Liver (tissue), 9 donors: ENCODE measurements around the gene DDIAS. TPM values are rescaled to one million over a fixed set of nuclear protein-coding genes. Genes with fewer than 3 reads are reported as not detected.

Source experiments
- DNase-seq: peaks from one replicate; pipeline ENCODE4 v3.0.0-alpha.2; 2017; ENCODE audit warnings: low spot score
- H3K27ac ChIP-seq, 2 donors: one replicate each; pipeline ENCODE4 v1.7.0; 2013; ENCODE audit warnings: inconsistent platforms in 2 of 2, low read length in 2 of 2, control low read depth in 1 of 2, low read depth in 1 of 2, mild to moderate bottlenecking in 1 of 2
- H3K27me3 ChIP-seq, 4 donors: one replicate each; pipeline versions ENCODE4 v1.6.1 to v1.7.0; 2013; ENCODE audit warnings: low read length in 3 of 4, inconsistent platforms in 1 of 4, mild to moderate bottlenecking in 1 of 4, moderate library complexity in 1 of 4; ENCODE audit not compliant: control insufficient read depth in 4 of 4, insufficient read depth in 4 of 4
- H3K36me3 ChIP-seq, 4 donors: one replicate each; pipeline versions ENCODE4 v1.6.1 to v1.7.0; 2013; ENCODE audit warnings: low read length in 3 of 4, mild to moderate bottlenecking in 3 of 4, low read depth in 1 of 4, moderate library complexity in 1 of 4; ENCODE audit not compliant: control insufficient read depth in 4 of 4, insufficient read depth in 3 of 4
- H3K4me1 ChIP-seq, 4 donors: one replicate each; pipeline versions ENCODE4 v1.6.1 to v1.7.0; 2013; ENCODE audit warnings: low read length in 3 of 4, mild to moderate bottlenecking in 3 of 4, moderate library complexity in 1 of 4; ENCODE audit not compliant: control insufficient read depth in 4 of 4, insufficient read depth in 4 of 4
- H3K4me3 ChIP-seq, 3 donors: one replicate each; pipeline versions ENCODE4 v1.6.1 to v1.7.0; 2013; ENCODE audit warnings: low read length in 3 of 3, control low read depth in 1 of 3, low read depth in 1 of 3, mild to moderate bottlenecking in 1 of 3
- H3K9ac ChIP-seq, 2 donors: one replicate each; pipeline ENCODE4 v1.7.0; 2013; ENCODE audit warnings: low read length in 2 of 2, mild to moderate bottlenecking in 2 of 2, moderate library complexity in 2 of 2, control low read depth in 1 of 2, low read depth in 1 of 2
- H3K9me3 ChIP-seq, 4 donors: one replicate each; pipeline versions ENCODE4 v1.6.1 to v1.7.0; 2013; ENCODE audit warnings: low read length in 3 of 4; ENCODE audit not compliant: control insufficient read depth in 4 of 4
- EGR1 ChIP-seq, 2 donors: IDR thresholded peaks; 2 replicates each; pipeline ENCODE4 v1.6.1; 2016 to 2018; ENCODE audit warnings: antibody characterized with exemption in 2 of 2, low read depth in 2 of 2
- FOXA1 ChIP-seq: IDR thresholded peaks from 2 replicates; pipeline ENCODE4 v1.6.1; 2016; ENCODE audit warnings: antibody characterized with exemption
- FOXA2 ChIP-seq: IDR thresholded peaks from 2 replicates; pipeline ENCODE4 v1.6.1; 2016; ENCODE audit warnings: antibody characterized with exemption
- GABPA ChIP-seq, 2 donors: IDR thresholded peaks in 1 of 2; conservative IDR thresholded peaks in 1 of 2; 2 replicates each; pipeline ENCODE4 v1.6.1; 2016; ENCODE audit warnings: antibody characterized with exemption in 2 of 2, mild to moderate bottlenecking in 1 of 2, moderate library complexity in 1 of 2
- HNF4A ChIP-seq, 2 donors: conservative IDR thresholded peaks; 2 replicates each; pipeline ENCODE4 v1.6.1; 2016; ENCODE audit warnings: antibody characterized with exemption in 2 of 2, mild to moderate bottlenecking in 2 of 2
- HNF4G ChIP-seq: IDR thresholded peaks from 2 replicates; pipeline ENCODE4 v1.6.1; 2016; ENCODE audit warnings: antibody characterized with exemption
- JUND ChIP-seq, 2 donors: IDR thresholded peaks; 2 replicates each; pipeline ENCODE4 v1.6.1; 2016; ENCODE audit warnings: antibody characterized with exemption in 2 of 2
- NR2F2 ChIP-seq: IDR thresholded peaks from 2 replicates; pipeline ENCODE4 v1.6.1; 2016; ENCODE audit warnings: antibody characterized with exemption
- RAD21 ChIP-seq, 2 donors: IDR thresholded peaks; 2 replicates each; pipeline ENCODE4 v1.6.1; 2016; ENCODE audit warnings: antibody characterized with exemption in 2 of 2, mild to moderate bottlenecking in 2 of 2
- RXRA ChIP-seq, 2 donors: IDR thresholded peaks; 2 replicates each; pipeline ENCODE4 v1.6.1; 2017 to 2018; ENCODE audit warnings: antibody characterized with exemption in 2 of 2, mild to moderate bottlenecking in 1 of 2
- SP1 ChIP-seq: IDR thresholded peaks from 2 replicates; pipeline ENCODE4 v1.6.1; 2018; ENCODE audit warnings: antibody characterized with exemption, mild to moderate bottlenecking
- TAF1 ChIP-seq: conservative IDR thresholded peaks from 2 replicates; pipeline ENCODE4 v1.6.1; 2016; ENCODE audit warnings: antibody characterized with exemption, mild to moderate bottlenecking
- YY1 ChIP-seq: IDR thresholded peaks from 2 replicates; pipeline ENCODE4 v1.6.1; 2016; ENCODE audit warnings: antibody characterized with exemption, mild to moderate bottlenecking
- WGBS: extraction: QIAGEN DNeasy Blood & Tissue Kit; methylation state at CpG from one replicate; pipeline ENCODE4 v1.1.7; 2013; 5-methylcytosine and 5-hydroxymethylcytosine counted together
- polyA plus RNA-seq, 2 donors: library from polyadenylated mRNA; stranded (reverse) in 1 of 2; unstranded in 1 of 2; fragments of 200-250 nt in 1 of 2; fragments of >200 nt in 1 of 2; fragmentation: Nextera tagmentation in 1 of 2; extraction: Ambion mirVana in 1 of 2; gene quantifications; one replicate each; pipeline versions ENCODE4 v1.2.1 to v1.2.3, GENCODE V29; 2013 to 2015
- total RNA-seq, 2 donors: library from RNA; depleted of rRNA; stranded (reverse); fragments of >200 nt; gene quantifications; one replicate each; pipeline ENCODE4 v1.2.3, GENCODE V29; 2014
- TF ChIP-seq, protein P1 (sequence below): IDR thresholded peaks from 2 replicates; pipeline ENCODE4 v1.6.1; 2016; ENCODE audit warnings: antibody characterized with exemption
- TF ChIP-seq, protein P2 (sequence below): IDR thresholded peaks from 2 replicates; pipeline ENCODE4 v1.6.1; 2016; ENCODE audit warnings: antibody characterized with exemption
- TF ChIP-seq, protein P3 (sequence below): IDR thresholded peaks from 2 replicates; pipeline ENCODE4 v1.6.1; 2016; ENCODE audit warnings: antibody characterized with exemption, mild to moderate bottlenecking
- TF ChIP-seq, protein P4 (sequence below): IDR thresholded peaks from 2 replicates; pipeline ENCODE4 v1.6.1; 2016; ENCODE audit warnings: antibody characterized with exemption
- TF ChIP-seq, protein P5 (sequence below): fragments of 150-350 bp; IDR thresholded peaks from 2 replicates; pipeline ENCODE4 v1.5.1; 2017; ENCODE audit warnings: improper control_type of control experiment, low read depth, low read length; ENCODE audit not compliant: missing input control
- donor health status: healthy.
- donor health status: healthy.
- donor health status: healthy.
- donor health status: healthy.
- donor health status: healthy.

DDIAS gene
- total and polyA plus RNA-seq, 4 donors: 0.25 to 8.4 (median 0.47) TPM

DNA sequence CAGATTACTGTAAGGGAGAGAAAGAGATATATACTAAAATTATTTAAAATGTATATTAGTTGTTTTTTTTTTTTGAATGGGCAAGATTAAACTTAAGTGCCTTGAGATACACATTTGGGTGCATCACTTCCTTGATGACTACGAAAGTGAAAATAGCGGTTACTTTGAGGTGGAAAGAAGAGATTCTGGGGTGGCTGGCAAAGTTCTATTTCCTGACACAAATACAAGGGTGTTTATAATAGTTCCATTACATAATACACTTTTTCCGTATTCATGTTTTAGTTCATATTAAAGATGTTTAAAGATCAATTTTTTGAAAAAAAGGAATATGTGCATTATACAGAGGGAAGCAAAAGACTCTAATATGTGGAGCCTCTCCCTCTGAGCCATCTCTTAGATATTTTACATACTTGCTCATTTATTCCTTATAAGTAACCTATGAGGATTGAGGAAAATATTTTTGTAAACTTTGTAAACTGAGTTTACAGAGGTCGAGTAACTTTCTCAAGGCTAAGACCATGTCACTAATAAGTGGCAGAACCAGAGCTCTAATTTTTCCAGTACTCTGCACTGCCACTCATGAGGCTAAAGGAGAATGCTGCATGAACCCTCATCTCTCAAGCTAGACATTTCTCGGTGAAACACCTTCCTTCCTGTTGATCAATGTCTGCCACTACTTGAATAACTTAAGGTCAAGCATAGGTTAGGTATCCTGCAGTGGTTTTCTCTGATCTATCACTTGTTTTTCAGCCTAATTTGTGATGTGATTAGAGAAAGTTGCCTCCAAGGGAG lies 58.6 kb downstream of the DDIAS start:
- no peaks in the 10 kb centered on the region for H3K9me3 ChIP-seq
- H3K27ac ChIP-seq: peak overlapping the region in 1 of 2 donors; percentile 7
- no peak overlapping the region for H3K4me3 ChIP-seq
- no peak for TF ChIP-seq NR2F2
- no peak for TF ChIP-seq HNF4G
- no peak for TF ChIP-seq GABPA (IDR thresholded peaks at IDR 0.05 in 1 of 2, conservative IDR thresholded peaks at IDR 0.05 in 1 of 2)
- TF ChIP-seq, protein P1, sequence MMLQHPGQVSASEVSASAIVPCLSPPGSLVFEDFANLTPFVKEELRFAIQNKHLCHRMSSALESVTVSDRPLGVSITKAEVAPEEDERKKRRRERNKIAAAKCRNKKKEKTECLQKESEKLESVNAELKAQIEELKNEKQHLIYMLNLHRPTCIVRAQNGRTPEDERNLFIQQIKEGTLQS: no peak
- no peak for TF ChIP-seq TAF1
- TF ChIP-seq, protein P2, sequence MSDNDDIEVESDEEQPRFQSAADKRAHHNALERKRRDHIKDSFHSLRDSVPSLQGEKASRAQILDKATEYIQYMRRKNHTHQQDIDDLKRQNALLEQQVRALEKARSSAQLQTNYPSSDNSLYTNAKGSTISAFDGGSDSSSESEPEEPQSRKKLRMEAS: no peak
- no peak for TF ChIP-seq HNF4A (conservative IDR thresholded peaks at IDR 0.05)
- H3K27me3 ChIP-seq: no peaks in the 10 kb centered on the region
- H3K36me3 ChIP-seq: no peaks in the 10 kb centered on the region
- no peak overlapping the region for H3K9ac ChIP-seq
- no peaks in the 10 kb centered on the region for H3K4me1 ChIP-seq
- WGBS: 76% methylated on average over 5 of the region's 5 CpGs
- no peak for DNase-seq

DNA sequence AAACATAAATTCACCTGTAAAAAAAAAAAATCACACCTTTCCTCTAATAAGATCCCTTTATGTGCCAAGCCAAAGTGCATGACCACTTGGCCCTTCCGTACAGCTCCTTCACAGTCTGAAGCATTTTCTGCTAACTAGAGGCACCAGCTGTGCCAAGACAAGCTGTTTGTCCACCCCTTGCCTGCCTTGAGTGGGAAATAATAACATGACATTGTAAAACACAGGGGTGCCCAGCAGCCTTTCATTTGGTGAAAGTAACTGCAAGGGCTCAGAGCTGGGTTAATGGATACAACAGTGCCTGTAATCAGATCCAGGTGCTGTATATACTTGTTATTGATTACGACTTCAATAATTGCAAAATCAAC lies 59.2 kb downstream of the DDIAS start:
- no peak overlapping the region for H3K27ac ChIP-seq
- 77% methylated on average over 2 of the region's 2 CpGs for WGBS

More for the DNA sequence above, 59.2 kb downstream of the DDIAS start:
- H3K27me3 ChIP-seq: no peaks in the 10 kb centered on the region
- DNase-seq: no peak
- H3K9ac ChIP-seq: no peak overlapping the region
- no peak for TF ChIP-seq SP1
- TF ChIP-seq RAD21 (IDR thresholded peaks at IDR 0.05): no peak
- no peak for TF ChIP-seq GABPA (IDR thresholded peaks at IDR 0.05 in 1 of 2, conservative IDR thresholded peaks at IDR 0.05 in 1 of 2)
- no peak for TF ChIP-seq TAF1
- no peak for TF ChIP-seq HNF4A (conservative IDR thresholded peaks at IDR 0.05)
- TF ChIP-seq JUND (IDR thresholded peaks at IDR 0.05): no peak
- no peak for TF ChIP-seq FOXA1
- TF ChIP-seq, protein P3, sequence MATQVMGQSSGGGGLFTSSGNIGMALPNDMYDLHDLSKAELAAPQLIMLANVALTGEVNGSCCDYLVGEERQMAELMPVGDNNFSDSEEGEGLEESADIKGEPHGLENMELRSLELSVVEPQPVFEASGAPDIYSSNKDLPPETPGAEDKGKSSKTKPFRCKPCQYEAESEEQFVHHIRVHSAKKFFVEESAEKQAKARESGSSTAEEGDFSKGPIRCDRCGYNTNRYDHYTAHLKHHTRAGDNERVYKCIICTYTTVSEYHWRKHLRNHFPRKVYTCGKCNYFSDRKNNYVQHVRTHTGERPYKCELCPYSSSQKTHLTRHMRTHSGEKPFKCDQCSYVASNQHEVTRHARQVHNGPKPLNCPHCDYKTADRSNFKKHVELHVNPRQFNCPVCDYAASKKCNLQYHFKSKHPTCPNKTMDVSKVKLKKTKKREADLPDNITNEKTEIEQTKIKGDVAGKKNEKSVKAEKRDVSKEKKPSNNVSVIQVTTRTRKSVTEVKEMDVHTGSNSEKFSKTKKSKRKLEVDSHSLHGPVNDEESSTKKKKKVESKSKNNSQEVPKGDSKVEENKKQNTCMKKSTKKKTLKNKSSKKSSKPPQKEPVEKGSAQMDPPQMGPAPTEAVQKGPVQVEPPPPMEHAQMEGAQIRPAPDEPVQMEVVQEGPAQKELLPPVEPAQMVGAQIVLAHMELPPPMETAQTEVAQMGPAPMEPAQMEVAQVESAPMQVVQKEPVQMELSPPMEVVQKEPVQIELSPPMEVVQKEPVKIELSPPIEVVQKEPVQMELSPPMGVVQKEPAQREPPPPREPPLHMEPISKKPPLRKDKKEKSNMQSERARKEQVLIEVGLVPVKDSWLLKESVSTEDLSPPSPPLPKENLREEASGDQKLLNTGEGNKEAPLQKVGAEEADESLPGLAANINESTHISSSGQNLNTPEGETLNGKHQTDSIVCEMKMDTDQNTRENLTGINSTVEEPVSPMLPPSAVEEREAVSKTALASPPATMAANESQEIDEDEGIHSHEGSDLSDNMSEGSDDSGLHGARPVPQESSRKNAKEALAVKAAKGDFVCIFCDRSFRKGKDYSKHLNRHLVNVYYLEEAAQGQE: no peak
- TF ChIP-seq NR2F2: no peak
- no peak for TF ChIP-seq YY1
- TF ChIP-seq, protein P1: no peak
- TF ChIP-seq HNF4G: no peak
- TF ChIP-seq, protein P2: no peak
- no peak for TF ChIP-seq EGR1 (IDR thresholded peaks at IDR 0.05; ENCODE audit: low read depth in 2 of 2)
- no peak for TF ChIP-seq RXRA (IDR thresholded peaks at IDR 0.05)
- TF ChIP-seq, protein P4, sequence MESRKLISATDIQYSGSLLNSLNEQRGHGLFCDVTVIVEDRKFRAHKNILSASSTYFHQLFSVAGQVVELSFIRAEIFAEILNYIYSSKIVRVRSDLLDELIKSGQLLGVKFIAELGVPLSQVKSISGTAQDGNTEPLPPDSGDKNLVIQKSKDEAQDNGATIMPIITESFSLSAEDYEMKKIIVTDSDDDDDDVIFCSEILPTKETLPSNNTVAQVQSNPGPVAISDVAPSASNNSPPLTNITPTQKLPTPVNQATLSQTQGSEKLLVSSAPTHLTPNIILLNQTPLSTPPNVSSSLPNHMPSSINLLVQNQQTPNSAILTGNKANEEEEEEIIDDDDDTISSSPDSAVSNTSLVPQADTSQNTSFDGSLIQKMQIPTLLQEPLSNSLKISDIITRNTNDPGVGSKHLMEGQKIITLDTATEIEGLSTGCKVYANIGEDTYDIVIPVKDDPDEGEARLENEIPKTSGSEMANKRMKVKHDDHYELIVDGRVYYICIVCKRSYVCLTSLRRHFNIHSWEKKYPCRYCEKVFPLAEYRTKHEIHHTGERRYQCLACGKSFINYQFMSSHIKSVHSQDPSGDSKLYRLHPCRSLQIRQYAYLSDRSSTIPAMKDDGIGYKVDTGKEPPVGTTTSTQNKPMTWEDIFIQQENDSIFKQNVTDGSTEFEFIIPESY: no peak
- TF ChIP-seq FOXA2: no peak
- TF ChIP-seq, protein P5, sequence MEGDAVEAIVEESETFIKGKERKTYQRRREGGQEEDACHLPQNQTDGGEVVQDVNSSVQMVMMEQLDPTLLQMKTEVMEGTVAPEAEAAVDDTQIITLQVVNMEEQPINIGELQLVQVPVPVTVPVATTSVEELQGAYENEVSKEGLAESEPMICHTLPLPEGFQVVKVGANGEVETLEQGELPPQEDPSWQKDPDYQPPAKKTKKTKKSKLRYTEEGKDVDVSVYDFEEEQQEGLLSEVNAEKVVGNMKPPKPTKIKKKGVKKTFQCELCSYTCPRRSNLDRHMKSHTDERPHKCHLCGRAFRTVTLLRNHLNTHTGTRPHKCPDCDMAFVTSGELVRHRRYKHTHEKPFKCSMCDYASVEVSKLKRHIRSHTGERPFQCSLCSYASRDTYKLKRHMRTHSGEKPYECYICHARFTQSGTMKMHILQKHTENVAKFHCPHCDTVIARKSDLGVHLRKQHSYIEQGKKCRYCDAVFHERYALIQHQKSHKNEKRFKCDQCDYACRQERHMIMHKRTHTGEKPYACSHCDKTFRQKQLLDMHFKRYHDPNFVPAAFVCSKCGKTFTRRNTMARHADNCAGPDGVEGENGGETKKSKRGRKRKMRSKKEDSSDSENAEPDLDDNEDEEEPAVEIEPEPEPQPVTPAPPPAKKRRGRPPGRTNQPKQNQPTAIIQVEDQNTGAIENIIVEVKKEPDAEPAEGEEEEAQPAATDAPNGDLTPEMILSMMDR: no peak
- H3K4me3 ChIP-seq: no peak overlapping the region
- H3K4me1 ChIP-seq: no peaks in the 10 kb centered on the region
- no peaks in the 10 kb centered on the region for H3K9me3 ChIP-seq
- no peaks in the 10 kb centered on the region for H3K36me3 ChIP-seq
